NCI-H1048 (cell line): ENCODE measurements around the gene EPB41L2.

Experiments used
- DNase-seq: peaks from one replicate; lab custom pipeline; 2025; lab: John Stamatoyannopoulos, UW

The EPB41L2 gene

GRCh38 chr6:131061751-131062119 is 1.3 kb downstream of the EPB41L2 start:
- DNase-seq: no peak

DNA sequence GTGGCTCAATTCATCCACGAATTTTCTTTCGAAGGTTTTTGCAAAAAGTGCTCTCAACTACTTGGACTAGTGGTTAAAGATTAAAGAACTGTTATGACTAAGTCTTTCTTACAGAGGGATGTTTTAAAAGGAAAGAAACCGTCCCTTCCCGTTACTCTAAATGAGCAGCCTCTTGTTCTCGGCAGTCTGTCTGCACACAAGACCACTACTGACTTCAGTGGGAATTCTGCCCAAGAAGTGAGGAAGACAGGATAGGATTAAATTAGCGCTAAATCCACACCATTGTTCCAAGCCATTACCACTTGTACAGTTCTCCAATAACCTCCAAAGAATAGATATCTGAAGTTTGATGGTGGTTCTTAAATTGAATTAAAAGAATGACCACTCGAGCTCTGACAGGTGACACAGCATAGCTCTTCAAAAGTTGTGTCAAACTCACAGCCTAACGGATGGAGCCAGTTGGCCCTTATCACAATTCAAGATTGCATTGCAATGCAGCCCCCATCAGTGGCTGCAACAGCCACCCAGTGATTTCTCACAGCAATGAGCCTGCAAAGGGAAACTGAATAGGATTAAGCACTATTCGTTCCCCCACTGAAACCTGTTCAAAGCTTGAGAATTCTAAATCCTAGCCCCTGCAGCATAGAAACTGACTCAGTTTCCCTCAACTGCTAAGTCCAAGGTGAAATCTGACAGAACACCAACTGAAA is 1.8 kb downstream of the EPB41L2 start:
- no peak for DNase-seq

- DNase-seq: no peak
Observed at GRCh38 chr6:131060311-131060710, 2.7 kb downstream of the EPB41L2 start.

DNA sequence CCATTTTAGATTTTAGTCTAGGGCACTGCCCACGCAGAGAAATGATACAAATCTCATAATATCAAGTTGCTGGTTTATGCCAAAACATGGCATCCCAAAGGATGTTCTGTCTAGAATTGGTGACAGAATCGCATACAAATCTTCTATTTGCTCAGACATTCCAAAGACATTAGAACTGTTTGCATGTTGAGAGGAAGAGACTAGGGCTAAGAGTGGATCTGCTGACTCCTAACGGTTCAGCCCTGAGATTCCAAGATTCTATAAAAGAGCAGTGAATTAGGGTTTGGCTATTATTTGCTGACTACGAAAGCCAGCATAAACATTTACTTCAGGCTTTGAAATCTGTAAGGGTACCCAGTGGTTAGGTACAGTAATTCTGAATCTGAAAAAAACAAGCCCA is 3.6 kb downstream of the EPB41L2 start:
- no peak for DNase-seq

DNA sequence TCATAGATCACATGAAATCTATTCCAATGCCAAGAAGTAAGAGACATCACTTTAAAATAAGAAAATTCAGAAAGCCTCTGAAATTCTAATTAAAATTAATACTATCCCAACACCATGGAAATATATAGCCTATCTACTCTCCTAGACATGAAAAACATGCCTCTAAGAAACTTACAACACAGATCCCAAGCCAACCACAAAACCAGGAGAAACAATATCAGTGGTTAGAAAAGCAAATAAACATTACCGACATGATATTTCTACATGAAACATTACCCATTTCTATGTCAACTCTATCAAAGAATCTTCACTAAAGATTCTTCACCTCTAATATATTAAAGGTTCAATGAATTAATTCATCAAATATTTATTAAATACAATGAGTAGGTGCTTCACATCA is 4.8 kb downstream of the EPB41L2 start:
- no peak for DNase-seq

- no peak for DNase-seq
Observed at GRCh38 chr6:131054392-131055250, 8.4 kb downstream of the EPB41L2 start.

DNA sequence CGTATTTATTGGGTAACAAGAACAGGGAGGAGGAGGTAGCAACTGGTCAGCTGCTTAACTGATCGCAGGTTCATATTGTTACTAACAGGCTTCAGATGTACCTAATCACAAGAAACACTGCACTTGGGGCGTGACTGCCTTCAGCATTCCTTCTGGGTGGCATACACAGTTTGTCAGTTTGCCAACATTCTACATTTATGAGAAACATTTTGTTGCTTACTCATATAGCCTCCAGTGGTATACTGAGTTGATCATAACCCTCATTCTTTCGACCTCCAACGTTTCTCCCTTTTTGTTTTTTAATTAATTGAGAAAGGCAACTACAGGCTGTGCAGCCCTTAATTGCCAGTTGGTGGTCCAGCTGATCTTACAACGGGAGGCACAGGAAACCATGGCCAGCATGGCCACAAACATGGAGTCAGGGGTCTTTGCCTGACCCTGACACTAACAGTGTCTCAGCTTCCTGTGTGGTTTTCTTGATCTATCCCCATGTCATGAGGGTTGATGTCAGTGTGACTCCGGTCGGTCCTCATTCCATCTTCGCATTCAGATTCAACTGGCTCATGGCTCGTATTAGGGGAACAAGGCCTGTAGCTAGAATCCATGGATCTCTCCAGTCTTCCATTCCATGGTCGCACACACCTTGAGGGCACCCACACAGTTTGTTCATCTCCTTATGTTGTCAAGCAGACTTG is 9.4 kb downstream of the EPB41L2 start:
- DNase-seq: no peak

- DNase-seq: no peak
Observed at GRCh38 chr6:131052181-131052580, 10.9 kb downstream of the EPB41L2 start.

DNA sequence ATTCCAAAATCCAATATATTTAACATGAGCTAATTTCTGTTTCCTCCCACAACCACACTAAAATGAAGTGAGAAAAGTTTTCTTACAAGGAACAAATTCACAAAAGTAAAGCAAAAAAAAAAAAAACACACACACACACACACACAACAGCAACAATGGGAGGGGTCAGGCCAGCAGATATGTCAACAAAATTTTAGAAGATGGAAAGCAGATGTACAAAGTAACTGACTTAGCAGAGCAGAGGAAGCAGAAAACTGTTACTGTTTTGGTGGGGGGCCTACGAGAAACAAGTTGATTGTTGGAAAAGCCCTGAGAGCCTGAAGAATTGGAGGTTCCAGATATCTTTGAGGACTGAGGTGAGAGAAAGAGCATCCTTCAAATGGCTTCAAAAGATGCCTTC is 11.7 kb downstream of the EPB41L2 start:
- DNase-seq: no peak

- DNase-seq: no peak
Observed at GRCh38 chr6:131049608-131050007, 13.4 kb downstream of the EPB41L2 start.

- DNase-seq: no peak
Observed at GRCh38 chr6:131048933-131049515, 14.0 kb downstream of the EPB41L2 start.

GRCh38 chr6:131048459-131048858 is 14.6 kb downstream of the EPB41L2 start:
- DNase-seq: no peak

GRCh38 chr6:131045139-131045538 is 17.9 kb downstream of the EPB41L2 start:
- DNase-seq: no peak

DNA sequence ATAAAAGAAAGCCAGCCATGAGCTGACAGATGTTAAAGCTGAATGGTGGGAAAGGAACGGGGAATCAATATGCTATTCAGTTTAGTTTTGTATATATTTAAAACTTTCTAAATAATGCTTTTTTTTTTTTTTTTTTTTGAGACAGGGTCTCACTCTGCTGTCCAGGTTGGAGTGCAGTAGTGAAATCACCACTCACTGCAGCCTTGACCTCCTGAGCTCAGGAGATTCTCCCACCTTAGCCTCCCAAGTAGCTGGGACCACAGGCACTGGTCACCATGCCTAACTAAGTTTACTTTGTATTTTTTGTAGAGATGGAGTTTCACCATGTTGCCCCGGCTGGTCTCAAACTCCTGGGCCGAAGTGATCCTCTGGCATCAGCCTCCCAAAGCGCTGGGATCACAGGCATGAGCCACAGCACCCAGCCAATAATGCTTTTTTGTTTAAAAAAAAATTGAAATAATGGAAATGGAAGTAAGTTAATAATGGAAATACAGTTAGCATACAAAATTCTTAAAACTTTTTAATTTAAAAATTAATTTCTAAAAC is 19.1 kb downstream of the EPB41L2 start:
- DNase-seq: no peak

- DNase-seq: no peak
Observed at GRCh38 chr6:131042664-131043063, 20.4 kb downstream of the EPB41L2 start.

DNA sequence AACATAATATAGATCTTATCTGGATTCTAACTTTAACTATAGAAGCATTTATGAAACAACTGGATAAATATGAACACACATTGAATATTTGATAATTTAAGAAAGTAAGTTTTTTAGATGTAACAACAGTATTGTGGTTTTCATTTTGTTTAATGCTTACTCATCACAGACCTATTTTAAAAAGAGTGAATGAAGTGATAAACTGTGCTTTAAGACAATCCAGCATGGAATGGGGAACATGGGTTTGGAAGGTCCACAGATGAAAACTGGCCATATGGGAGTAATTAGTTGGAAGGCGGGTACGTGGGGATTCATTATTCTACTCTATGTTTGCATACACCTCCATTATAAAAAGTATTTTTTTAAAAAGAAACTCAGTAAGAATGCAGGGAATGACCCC is 21.2 kb downstream of the EPB41L2 start:
- DNase-seq: no peak

- no peak for DNase-seq
Observed at GRCh38 chr6:131040866-131041265, 22.2 kb downstream of the EPB41L2 start.

- DNase-seq: no peak
Observed at GRCh38 chr6:131039345-131039680, 23.7 kb downstream of the EPB41L2 start.

DNA sequence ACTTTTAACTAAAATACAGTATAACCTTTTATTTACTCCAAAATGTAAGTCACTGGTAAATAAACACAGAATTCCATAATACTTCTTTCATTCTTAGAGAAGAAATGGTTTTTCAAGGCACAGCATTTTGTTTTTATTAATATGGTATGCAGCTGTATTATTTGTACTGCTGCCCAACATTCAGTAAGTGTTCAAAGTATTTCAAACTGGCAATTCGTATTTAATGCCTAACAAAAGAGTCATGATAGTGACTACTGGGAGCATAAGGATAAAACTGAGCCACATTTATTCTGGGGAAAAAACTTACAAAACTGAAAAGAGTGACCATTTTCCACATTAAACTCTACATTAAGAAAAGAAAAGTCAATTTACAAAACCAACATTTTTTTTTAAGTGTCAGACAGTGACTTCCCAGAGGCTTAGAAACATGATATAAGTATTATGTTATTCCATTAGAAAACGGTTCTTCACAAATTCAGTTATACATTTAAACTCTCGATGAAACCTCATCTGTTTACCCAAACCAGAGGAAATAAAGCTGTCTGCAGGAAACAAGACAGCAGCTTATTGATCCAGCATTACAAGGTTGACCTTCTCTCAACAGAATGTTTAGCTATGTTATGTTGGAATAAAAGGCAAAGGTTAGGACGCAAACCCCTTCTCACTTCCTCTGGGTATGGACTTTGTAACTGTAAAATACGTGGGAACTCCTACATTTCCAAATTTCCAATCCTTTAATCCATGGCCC is 24.3 kb downstream of the EPB41L2 start:
- no peak for DNase-seq

GRCh38 chr6:131037194-131037897 is 25.7 kb downstream of the EPB41L2 start:
- no peak for DNase-seq

GRCh38 chr6:131036601-131037000 is 26.4 kb downstream of the EPB41L2 start:
- no peak for DNase-seq
